ENCODE data around the gene SRSF8.

The SRSF8 gene

GRCh38 chr11:95076981-95077380 lies 10.3 kb downstream of the SRSF8 start:
- TF ChIP-seq JUND (IDR thresholded peaks at IDR 0.05; ENCODE audit: low read depth) = no peak

GRCh38 chr11:95078526-95078925 lies 11.8 kb downstream of the SRSF8 start:
- no peak for TF ChIP-seq JUND (IDR thresholded peaks at IDR 0.05; ENCODE audit: low read depth)
- in situ Hi-C loops (cut with HindIII; ENCODE audit: low pct_unique_long_range_greater_than_20kb, low sequenced_read_pairs) = no loop called here
- DNase-seq (ENCODE audit: low read depth in 1 of 2, low spot score in 1 of 2) = no peak

More at GRCh38 chr11:95076981-95077380, 10.3 kb downstream of the SRSF8 start:
- in situ Hi-C loops (cut with HindIII; ENCODE audit: low pct_unique_long_range_greater_than_20kb, low sequenced_read_pairs) = no loop called here
- DNase-seq (ENCODE audit: low read depth in 1 of 2, low spot score in 1 of 2) = no peak

DNA sequence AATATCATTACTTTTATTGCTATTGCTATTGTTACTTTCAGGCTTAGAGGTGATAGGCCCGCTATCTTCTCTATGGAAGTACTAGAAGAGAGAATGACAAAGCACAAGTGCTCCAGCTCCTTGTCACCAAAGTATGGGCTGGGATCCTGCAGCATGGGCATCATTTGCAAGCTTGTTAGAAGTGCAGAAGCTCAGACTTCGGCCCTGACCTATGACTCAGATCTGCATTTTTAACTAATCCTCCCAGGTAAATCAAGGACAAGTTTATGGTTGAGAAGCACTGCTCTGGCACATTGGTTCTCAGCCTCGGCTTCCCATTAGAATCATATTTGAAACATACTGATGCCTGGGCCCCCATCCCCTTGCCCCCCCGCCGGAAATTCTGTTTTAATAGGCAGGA lies 14.3 kb downstream of the SRSF8 start:
- in situ Hi-C loops (cut with HindIII; ENCODE audit: low pct_unique_long_range_greater_than_20kb, low sequenced_read_pairs) = no loop called here
- no peak for DNase-seq (ENCODE audit: low read depth in 1 of 2, low spot score in 1 of 2)
- no peak for TF ChIP-seq JUND (IDR thresholded peaks at IDR 0.05; ENCODE audit: low read depth)

GRCh38 chr11:95081412-95081811 lies 14.7 kb downstream of the SRSF8 start:
- no peak for DNase-seq (ENCODE audit: low read depth in 1 of 2, low spot score in 1 of 2)
- no peak for TF ChIP-seq JUND (IDR thresholded peaks at IDR 0.05; ENCODE audit: low read depth)
- in situ Hi-C loops (cut with HindIII; ENCODE audit: low pct_unique_long_range_greater_than_20kb, low sequenced_read_pairs) = no loop called here

DNA sequence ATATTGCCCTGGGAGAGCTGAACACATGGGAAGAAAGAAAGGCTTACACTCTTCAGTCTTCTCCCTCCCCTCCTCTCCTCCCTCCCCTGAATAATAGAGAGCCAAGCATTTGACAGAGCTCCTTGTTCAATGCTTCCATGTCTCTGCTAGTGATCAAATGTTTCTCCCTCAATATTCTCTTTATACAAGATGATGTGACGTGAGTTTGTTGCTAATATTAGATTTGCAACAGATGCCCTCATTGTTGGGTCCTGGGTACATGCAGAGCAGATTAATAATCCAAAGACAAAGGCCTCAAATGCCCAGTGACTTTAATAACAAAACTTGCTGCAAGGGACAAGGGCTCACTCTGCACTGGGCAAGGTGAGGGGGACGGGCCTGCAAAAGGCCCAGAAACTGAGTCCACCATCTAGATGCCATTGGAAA lies 15.9 kb downstream of the SRSF8 start:
- in situ Hi-C loops (cut with HindIII; ENCODE audit: low pct_unique_long_range_greater_than_20kb, low sequenced_read_pairs) = no loop called here
- TF ChIP-seq JUND (IDR thresholded peaks at IDR 0.05; ENCODE audit: low read depth) = no peak
- DNase-seq (ENCODE audit: low read depth in 1 of 2, low spot score in 1 of 2) = no peak

DNA sequence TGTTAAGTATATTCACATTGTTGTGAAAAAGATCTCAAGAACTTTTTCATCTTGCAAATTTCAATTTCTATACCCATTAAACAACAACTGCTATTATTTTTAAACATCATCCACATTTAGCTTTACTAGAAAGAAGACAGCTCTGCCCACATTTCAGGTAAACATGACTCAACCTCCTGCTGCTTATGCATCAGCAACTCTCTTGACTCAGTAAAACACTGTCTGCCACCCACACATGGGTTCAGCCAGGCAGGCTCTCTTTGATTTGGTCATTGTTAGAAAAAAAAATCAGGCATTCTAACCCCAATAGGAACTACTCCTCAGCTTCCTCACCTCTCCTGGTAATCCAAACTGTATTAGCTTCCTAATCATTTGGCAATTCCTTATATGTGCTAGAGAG lies 17.8 kb downstream of the SRSF8 start:
- in situ Hi-C loops (cut with HindIII; ENCODE audit: low pct_unique_long_range_greater_than_20kb, low sequenced_read_pairs) = no loop called here
- no peak for TF ChIP-seq JUND (IDR thresholded peaks at IDR 0.05; ENCODE audit: low read depth)
- DNase-seq (ENCODE audit: low read depth in 1 of 2, low spot score in 1 of 2) = no peak

DNA sequence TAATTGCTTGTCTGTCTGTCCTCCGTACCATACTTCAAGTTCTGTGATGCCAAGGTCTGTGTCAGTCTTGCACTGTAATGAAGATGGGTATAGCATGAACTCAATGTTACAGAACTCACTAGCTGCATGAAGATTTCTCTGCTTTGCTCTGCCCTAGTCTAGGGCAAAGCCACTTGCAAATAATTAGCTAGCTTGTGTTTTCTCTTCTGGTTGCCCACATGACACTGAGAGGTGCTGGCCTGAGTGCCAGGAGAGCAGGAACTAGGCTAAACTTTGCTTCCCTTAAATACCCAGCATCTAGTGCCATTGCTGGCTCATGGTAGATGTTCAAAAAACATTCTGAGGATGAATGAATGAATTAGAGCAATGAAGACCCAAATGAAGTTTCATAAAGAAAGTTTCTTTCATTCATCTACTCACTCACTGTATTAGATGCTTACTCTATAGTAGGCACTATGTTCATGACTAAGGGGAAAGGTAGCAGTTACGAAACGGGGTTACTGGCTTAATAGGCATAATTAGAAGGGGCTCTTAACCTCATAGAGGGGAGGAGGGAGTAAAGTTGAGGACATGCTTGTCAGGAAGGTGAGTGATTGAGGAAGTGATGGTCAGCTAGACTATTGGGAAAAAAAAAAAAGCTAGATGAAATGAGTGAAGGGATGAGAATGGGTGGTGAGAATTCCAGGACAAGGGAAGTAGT lies 18.5 kb downstream of the SRSF8 start:
- DNase-seq (ENCODE audit: low read depth in 1 of 2, low spot score in 1 of 2) = no peak
- in situ Hi-C loops (cut with HindIII; ENCODE audit: low pct_unique_long_range_greater_than_20kb, low sequenced_read_pairs) = no loop called here
- no peak for TF ChIP-seq JUND (IDR thresholded peaks at IDR 0.05; ENCODE audit: low read depth)

GRCh38 chr11:95086151-95086550 lies 19.4 kb downstream of the SRSF8 start:
- in situ Hi-C loops (cut with HindIII; ENCODE audit: low pct_unique_long_range_greater_than_20kb, low sequenced_read_pairs) = no loop called here
- no peak for DNase-seq (ENCODE audit: low read depth in 1 of 2, low spot score in 1 of 2)

DNA sequence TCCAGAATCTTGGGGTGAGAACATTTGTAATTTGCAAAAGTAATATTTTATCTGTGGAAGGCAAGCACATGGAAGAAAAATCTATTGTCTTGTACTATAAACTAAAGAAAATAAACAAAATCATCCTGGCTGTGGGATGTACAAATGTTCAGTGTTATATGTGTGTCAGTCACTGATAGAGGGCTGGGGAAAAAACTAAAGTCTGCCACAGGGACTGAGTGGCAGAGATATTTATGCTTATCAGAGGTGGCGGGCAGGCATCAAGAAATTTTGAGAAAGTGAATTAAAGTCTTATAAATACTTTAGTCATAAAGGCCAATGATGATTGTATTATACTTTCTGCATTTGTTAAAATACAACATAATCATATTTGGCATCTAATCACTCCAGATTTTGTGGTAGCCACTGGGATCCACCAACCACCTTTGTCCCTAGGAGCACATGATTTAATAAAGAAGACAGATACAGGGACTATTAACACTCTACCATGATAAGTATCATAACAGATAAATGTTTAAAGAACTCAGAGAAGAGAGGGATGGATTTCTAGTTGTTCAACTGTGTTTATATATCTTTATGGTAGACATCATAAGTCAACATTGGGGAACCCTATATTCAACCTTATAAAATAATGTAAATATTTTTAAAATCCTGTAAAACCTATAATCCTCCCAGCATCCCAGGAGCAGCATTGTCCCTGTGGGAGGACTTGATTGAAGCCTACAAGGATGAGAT lies 20.3 kb downstream of the SRSF8 start:
- TF ChIP-seq JUND (IDR thresholded peaks at IDR 0.05; ENCODE audit: low read depth) = no peak
- in situ Hi-C loops (cut with HindIII; ENCODE audit: low pct_unique_long_range_greater_than_20kb, low sequenced_read_pairs) = no loop called here
- DNase-seq (ENCODE audit: low read depth in 1 of 2, low spot score in 1 of 2) = no peak

More at GRCh38 chr11:95086151-95086550, 19.4 kb downstream of the SRSF8 start:
- no peak for TF ChIP-seq JUND (IDR thresholded peaks at IDR 0.05; ENCODE audit: low read depth)

DNA sequence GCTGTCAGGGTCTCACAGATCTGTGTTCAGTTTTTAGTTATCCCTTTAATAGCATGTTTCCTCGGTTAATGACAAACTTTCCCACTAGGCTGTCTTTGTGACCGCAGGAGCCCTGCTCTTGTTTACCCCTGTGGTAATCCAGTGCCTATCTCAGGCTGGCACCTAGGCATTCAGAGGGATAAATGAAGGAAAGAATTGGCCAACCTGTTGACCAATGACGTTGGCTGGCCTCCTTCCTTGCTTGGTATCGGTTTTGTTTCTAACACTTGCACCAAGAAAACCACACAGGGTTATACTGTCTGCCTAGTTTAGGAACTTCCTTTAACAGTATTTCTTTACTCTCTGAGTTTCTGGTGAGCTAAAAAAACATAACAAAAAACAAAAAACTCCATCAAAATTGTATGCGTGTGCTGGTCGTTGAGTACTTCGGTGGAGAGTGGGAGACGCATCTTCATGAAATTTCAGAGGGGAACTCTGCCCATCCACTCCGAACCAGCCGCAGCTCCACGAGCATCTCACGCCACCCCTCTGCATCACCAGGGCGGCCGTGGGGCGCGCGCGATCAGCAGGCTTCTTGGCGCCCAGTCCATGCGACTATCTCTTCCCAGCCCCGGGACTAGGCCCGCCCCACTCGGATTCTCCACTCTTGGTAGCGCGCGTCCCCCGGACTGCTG lies 22.4 kb downstream of the SRSF8 start:
- in situ Hi-C loops (cut with HindIII; ENCODE audit: low pct_unique_long_range_greater_than_20kb, low sequenced_read_pairs) = no loop called here
- TF ChIP-seq JUND (IDR thresholded peaks at IDR 0.05; ENCODE audit: low read depth) = no peak
- no peak for DNase-seq (ENCODE audit: low read depth in 1 of 2, low spot score in 1 of 2)

GRCh38 chr11:95089620-95090542 lies 23.2 kb downstream of the SRSF8 start, which contains the start of gene ENDOD1:
TSS of gene ENDOD1 (plus strand) at chr11:95089846. CDS start at chr11:95089928, 82 bp downstream.
- in situ Hi-C loops (cut with HindIII; ENCODE audit: low pct_unique_long_range_greater_than_20kb, low sequenced_read_pairs) = no loop called here
- peak; percentile 86 to 91 for DNase-seq (ENCODE audit: low read depth in 1 of 2, low spot score in 1 of 2)
- TF ChIP-seq JUND (IDR thresholded peaks at IDR 0.05; ENCODE audit: low read depth) = no peak

- DNase-seq (ENCODE audit: low read depth in 1 of 2, low spot score in 1 of 2) = no peak
- in situ Hi-C loops (cut with HindIII; ENCODE audit: low pct_unique_long_range_greater_than_20kb, low sequenced_read_pairs) = no loop called here
- no peak for TF ChIP-seq JUND (IDR thresholded peaks at IDR 0.05; ENCODE audit: low read depth)
Measured at GRCh38 chr11:95091663-95092180, 25.0 kb downstream of the SRSF8 start.
